HG03139 (cell line): ENCODE results near the gene TRIM24.
"Not testable (repeated sequence)": the region's sequence is repeated elsewhere in the genome, so short reads cannot be mapped to it uniquely, and the experiment has no call there.

Experiments
- ATAC-seq: cut with Tn5 transposase; IDR thresholded peaks from one replicate; pipeline ENCODE4 v1.9.1; 2021; ENCODE audit not compliant: unreplicated experiment

The TRIM24 gene

DNA sequence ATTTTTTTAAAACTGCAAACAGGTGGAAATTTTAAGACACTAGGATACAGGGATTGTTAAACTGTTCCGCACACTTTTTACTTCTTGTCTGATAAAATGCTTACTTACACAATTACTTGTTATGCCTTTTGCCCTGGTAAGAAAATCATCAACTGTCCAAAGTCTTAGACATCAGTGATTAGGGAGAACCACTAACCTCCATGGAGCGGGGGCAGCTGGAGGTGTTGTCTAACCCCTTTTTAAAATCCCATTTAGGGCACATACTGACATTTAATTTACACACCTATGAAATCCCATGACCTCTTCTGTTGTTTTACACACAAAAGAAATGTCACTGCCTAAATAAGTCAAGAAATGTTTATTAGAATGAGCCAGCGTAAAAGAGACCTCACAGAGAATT is 65.7 kb downstream of the TRIM24 start:
- ATAC-seq = no peak

DNA sequence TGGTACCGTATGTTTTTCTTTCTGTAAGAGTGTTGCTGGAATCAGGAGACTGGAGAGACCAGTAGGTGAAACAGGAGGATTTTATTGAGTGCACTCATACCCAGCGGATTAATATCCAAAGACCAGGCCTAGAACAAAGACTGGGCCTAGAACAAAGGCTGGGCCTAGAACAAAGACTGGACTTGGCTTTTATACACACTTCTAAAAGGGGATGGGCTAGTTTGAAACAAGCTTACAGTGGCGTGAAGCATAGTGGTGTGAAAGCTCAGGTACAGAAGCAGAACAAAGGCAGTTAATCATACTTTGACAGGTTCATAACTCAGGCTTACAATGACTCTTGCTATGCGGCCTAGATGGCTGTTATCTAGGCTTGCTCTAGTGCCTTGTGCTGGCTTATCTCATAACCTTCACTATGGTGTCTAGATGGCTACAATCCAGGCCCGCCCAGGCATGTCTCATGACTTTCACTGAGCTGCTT is 67.7 kb downstream of the TRIM24 start:
- no peak for ATAC-seq

DNA sequence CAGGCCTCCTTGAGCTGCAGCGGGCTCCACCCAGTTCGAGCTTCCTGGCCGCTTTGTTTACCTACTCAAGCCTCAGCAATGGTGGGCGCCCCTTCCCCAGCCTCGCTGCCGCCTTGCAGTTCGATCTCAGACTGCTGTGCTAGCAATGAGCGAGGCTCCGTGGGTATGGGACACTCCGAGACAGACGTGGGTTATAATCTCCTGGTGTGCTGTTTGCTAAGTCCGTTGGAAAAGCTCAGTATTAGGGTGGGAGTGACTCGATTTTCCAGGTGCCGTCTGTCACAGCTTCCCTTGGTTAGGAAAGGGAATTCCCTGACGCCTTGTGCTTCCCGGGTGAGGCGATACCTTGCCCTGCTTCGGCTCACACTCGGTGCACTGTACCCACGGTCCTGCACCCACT is 76.8 kb downstream of the TRIM24 start:
- not testable (repeated sequence) for ATAC-seq

DNA sequence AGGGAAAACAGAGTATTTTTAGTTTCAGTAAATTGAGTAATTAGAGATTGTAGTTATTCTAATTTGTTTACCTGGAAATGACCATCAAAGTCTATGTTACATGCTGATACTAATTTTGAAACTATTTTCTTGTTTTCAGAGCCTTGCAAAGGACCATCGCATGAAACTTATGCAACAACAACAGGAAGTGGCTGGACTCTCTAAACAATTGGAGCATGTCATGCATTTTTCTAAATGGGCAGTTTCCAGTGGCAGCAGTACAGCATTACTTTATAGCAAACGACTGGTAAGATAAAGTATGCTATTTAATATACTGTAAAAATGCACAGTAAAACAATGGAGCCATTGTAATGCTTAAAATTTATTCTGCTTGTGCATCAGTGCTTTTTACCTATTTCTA is 78.5 kb downstream of the TRIM24 start:
- no peak for ATAC-seq

DNA sequence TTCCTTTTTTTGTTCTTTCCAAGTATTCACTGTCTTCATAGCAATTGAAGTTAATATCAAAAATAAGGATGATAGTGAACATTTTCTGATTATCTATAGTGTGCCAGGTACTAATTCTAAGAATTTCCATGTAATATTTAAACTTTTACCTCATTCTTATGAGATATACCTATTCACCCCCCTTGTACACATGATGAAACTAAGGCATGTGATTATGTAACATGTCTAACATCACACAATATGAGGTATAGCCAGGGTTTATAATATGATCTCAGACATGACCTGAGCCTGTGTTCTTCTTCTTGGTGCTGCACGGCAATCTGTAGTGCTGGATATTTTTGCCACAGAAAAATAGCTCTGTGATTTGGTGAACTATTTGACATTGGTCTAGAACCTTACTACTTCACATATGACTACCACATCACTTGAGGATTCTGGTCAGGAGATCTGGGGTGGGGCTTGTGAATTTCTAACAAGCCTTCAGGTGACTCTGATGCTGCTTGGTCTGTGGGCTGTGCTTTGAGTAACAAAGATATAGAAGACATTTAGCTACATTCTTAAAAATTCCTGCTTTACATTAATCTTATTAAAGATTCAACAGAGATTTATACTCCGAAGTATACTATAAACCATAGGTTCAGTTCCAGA is 79.1 kb downstream of the TRIM24 start:
- no peak for ATAC-seq

DNA sequence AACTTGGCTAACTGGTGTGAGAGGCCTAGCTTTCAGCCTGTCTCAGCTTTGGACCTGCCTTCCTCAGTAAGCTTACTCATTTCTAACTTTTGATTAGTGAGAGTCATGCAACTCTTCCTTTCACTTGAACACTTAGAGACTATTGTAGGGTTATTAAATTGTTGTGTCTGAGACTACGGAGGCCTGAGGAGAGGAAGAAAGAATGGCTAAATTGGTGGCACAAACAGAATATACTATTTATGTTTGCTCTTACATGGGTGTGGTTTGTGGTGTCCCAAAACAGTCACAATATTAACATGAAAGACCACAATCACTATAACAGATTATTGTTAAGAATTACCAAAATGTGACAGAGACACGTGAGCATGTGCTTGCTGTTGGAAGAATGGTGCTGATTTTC is 82.1 kb downstream of the TRIM24 start:
- ATAC-seq = peak; percentile 81

DNA sequence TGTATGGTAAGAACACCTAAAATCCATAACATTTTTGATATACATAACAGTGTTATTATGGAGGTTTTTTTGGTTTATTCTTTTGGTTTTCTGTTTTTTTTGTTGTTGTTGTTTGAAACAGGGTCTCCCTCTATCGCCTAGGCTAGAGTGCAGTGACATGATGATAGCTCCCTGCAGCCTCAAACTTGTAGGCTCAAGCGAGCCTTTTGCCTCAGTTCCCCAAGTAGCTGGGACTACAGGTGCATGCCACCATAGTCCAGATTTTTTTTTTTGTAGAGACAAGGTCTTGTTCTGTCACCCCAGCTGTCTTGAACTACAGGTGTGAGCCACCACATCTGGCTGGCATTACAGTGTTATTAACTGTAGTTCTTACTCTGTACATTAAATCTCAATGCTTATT is 83.7 kb downstream of the TRIM24 start:
- no peak for ATAC-seq

DNA sequence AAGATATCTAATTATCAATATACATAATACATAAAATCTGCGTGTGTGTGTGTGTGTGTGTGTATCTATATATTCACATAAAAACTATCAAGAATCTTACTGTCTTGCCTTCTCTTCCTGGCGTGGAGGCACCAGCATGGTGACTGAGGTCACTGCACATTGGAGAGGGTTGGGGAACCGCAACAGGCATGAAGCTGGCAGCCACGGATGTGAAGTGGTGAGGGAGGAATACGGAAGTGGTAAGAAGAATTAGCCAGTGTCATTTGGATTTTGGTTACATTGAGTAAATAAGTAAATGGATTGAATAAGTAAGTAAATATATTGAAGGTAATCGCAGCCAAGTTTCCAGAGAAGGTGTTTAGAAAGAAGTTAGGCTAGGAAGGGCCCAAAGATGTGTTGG is 85.1 kb downstream of the TRIM24 start:
- ATAC-seq = no peak

DNA sequence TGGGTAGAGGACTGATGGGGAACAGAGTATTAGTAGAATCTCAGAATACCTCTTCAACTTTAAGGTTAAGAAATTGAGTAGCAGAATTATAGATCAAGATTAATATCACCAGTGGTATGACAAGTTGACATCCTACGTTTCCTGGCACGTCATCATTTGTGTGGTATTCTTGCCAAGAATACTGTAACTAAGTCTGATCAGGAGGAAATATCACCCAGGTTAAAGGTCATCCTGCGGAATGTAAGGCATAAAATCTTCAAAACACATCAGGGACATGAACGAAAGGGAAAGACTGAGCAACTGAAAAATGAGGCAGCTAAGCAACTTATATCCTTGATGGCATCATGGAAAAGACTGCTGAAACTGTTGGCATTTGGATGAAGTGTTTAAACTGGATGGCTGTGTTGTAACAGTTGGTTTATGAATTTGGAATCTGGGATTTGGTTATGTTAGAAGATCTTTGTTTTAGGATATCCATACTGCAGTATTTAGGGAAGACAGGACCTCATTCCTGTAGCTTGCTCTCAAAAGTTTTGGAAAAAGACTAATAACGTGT is 86.1 kb downstream of the TRIM24 start:
- ATAC-seq = no peak

DNA sequence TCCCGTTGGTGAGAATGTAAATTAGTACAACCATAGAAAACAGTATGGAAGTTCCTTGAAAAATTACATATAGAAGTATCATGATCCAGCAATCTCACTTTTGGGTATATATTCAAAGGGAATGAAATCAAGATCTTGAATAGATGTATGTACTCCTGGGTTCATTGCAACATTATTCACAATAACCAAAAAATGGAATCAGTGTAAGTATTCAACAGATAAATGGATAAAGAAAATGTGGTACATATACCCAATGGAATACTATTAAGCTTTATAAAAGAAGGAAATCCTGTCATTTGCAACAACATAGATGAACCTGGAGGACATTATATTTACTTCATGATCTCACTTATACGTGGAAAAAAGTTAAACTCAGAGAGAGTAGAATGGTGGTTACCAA is 86.8 kb downstream of the TRIM24 start:
- ATAC-seq = no peak

DNA sequence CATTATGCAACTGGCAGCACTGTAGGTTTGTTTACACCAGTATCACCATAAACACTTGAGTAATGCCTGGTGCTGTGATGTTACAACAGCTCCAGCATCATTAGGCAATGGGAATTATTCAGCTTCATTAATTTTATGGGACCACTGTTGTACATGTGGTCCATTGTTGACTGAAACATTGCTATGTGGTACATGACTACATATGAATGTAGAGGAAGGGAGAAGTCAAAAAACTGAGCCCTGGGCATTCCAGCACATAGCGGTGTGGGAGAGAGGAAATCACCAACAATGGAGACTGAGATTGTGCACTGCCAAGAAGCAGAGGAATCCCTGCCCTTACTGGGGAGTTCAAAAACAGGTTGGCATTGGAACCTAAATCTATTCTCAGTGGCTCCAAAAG is 89.0 kb downstream of the TRIM24 start:
- no peak for ATAC-seq

DNA sequence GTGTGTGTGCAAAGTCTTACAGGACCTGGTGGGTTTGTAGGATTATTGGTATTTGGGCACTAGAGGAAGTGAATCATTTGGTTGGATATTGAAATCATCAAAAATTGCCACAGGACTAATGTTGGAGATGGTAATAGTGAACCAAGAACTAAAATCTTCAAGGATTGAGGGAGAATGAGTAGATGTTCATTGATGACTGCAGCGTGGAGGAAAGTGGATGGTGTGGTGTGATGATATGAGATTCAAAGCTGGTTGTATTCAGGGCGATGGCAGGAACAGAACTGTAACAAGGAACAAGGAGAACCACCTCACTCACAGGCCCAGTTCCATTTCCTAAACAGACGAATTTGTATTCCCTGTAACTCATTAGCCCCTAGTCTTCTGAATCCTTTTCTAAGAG is 90.3 kb downstream of the TRIM24 start:
- no peak for ATAC-seq

DNA sequence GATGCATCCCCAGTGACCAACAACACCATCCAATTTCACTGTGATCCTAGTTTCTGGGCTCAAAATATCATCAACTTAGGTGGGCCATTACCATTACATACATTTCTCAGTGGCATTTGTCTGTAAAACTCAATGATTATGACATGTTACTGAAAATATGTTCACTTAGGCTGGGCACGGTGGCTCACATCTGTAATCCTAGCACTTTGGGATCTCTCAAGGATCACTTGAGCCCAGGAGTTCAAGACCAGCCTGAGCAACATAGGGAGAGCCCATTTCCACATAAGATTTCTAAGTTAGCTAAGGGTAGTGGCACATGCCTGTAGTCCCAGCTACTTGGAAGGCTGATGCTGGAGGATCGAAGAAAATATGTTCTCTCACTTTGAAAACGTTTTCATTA is 91.0 kb downstream of the TRIM24 start:
- no peak for ATAC-seq

DNA sequence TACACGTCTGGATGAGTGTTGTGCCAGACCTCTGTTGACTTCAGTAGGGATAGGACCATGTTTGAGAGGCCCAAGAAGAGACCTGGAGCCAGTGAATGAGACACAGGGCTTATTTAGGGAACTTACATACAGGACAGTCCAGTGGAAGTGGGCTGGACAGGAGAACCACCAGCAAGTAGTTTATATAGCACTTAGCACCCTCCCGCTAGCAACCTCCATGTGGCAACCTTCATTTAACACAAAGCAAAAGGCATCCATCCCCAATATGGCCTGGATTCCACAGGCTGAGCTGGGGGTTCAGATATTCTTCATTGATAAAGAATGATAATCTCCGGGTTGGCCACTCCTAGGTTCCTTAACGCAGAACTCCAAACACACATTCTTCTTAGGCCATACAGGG is 93.7 kb downstream of the TRIM24 start:
- ATAC-seq = no peak

DNA sequence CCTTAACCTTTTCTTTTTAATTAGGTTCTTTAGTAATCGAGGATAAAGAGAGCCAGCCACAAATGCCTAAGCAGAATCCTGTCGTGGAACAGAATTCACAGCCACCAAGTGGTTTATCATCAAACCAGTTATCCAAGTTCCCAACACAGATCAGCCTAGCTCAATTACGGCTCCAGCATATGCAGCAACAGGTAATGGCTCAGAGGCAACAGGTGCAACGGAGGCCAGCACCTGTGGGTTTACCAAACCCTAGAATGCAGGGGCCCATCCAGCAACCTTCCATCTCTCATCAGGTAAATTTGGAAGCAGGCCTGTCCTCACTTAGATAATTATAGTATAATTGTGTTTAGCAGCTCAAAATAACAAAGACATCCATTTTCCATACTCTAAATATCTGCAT is 94.6 kb downstream of the TRIM24 start:
- no peak for ATAC-seq

DNA sequence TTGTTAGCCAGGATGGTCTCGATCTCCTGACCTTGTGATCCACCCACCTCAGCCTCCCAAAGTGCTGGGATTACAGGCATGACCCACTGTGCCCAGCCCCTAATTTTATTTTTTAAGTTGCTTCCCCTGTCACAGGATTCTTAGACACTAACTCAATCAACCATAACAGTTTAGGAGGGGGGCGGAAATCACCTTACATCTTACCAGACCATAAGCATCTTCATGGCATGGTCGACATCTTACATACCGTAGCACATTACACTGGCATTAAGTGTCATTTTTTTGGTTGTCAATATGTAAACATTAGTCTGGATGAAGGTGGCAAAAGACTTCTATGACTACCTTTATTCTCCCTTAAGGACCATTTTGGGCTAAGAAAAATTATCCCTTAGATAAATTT is 95.6 kb downstream of the TRIM24 start:
- ATAC-seq = no peak

DNA sequence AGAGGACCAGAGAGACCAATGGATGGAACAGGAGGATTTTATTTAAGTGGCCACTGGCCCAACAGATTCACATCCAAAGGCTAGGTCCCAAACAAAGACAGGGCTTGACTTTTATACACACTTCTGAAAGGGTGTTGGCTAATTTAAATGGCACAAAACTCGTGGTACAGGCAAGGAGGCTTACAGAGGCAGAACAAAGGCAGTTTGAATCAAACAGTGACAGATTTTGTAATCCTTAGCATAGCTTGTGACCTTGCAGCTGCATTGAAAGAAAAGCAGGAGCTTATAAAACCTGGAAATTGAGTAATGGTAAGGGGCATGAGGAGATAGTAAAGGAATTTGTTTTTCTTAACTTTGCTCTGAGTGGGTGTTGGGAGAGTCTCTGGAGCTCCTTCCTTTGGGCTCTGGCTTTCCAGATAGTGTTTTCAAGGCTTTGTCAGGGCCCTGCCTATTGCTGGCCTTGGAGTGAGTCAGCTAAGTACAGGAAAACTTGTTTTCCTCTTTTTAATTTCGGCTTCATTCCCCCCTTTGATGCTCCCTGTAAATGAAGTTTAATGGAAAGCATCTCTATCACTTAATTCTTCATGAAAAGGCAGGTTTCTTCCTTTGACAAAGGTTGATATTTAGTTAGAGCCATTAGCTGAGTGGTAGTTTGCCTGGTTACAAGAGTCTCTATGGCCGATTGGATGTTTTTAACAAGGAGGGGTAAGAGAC is 96.9 kb downstream of the TRIM24 start:
- ATAC-seq = no peak

DNA sequence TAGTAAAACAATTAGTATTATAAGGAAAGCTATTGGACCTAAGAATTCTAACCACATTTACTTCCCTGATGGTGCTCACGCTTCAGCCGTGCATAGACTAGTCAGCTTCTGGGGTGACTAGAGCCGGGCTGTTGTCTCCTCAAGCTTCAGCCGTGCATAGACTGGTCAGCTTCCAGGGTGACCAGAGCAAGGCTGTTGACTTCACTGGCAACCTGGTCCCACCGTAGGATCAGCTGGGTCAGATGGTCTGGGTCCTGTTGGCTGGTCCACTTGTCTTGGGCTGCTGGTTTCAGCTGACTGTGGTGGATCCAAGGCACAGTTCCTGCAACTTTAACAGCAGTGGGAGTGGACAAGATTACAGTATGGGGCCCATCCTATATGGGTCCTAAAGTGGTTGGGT is 99.4 kb downstream of the TRIM24 start:
- ATAC-seq = no peak

DNA sequence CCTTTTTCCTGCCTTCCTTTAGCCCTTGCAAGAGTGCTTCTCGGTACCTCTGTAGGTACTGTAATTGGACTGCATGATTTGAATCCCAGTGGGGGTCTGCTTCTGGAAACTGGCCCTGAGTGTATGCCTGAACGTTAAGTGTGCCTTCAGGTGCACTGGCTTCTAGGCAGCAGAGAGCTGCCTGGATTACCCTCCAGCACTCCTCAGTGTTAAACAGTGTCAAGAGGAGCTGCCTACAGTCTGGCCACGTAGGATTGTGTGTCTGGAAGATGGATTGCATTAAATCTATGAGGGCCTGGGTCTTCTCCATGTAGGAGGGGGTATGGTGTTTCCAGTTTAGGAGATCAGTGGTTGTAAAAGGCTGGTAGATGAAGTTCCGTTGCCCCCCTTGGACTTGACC is 103.7 kb downstream of the TRIM24 start:
- ATAC-seq = no peak

DNA sequence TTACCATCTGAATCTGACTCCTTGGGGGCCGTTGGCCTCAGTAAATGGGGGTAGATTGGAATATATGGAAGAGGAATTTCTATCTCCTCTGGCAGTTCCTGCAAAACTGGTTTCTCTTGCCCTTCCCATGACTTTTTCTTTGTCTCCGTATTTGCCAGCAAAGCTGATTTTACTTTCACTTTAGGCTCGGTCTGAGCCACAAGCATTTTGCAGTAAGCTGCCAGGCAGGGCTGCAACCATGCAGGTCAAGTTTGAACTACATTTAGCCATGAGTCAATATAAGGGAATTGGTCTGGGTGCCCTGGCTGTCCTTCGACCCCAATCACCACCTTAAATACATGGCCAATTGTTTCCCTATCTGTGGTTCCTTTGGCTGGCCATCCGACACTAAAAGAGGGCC is 104.3 kb downstream of the TRIM24 start:
- no peak for ATAC-seq

DNA sequence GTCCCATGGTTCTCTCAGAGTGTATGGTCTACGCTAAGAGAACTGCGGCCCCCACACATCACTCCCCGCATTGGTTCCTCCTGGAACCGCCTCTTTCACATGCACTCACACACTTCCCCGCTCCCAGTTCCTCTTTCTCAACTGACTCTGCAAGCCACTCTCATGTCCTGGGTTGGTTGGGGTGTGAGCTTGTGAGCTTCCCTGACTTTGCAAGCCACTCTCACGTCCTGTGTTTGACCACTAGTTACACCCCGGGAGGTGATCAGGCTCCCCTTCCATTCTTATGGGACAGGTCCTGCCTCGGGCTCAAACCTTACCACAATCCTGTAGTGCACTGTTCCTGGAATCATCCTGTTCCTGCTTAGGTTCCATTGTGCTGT is 105.0 kb downstream of the TRIM24 start:
- no peak for ATAC-seq

DNA sequence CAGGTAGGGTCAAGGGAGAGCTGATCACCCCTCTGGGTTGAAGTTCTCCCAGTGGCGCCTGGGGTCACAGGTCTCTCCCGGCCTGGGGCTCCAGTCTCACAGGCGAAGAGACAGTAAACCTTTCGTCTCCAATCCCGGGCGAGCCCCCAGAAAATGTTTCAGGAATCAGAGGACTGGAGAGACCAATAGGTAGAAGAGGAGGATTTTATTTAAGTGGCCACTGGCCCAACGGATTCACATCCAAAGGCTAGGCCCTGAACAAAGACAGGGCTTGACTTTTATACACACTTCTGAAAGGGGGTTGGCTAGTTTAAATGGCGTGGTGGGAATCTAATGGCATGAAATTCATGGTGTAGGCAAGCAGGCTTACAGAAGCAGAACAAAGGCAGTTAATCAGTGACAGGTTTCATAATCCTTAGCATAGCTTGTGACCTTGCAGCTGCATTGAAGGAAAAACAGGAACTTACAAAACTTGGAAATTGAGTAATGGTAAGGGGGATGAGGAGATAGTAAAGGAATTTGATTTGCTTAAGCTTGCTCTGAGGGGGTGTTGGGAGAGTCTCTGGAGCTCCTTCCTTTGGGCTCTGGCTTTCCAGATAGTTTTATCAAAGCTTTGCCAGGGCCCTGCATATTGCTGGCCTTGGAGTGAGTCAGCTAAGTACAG is 105.5 kb downstream of the TRIM24 start:
- ATAC-seq = no peak
